Tibial nerve (tissue), 4 donors: Measurements from ENCODE around the gene SUPT5H. TPM values are rescaled to one million over a fixed set of nuclear protein-coding genes. Genes with fewer than 3 reads are reported as not detected.

Experiments
- DNase-seq, 2 donors: peaks; one replicate each; pipeline ENCODE4 v3.0.0-alpha.2; 2019; ENCODE audit warnings: low spot score in 2 of 2
- H3K27ac ChIP-seq, 4 donors: fragments of 200-600 bp; sonication (generic) in 3 of 4; one replicate each; pipeline ENCODE4 v1.5.1; 2017 to 2019; ENCODE audit warnings: mild to moderate bottlenecking in 1 of 4
- H3K27me3 ChIP-seq, 2 donors: fragments of 200-600 bp; sonication (generic) in 1 of 2; one replicate each; pipeline versions ENCODE4 v1.5.1 to v1.6.0; 2017 to 2019
- H3K36me3 ChIP-seq, 3 donors: fragments of 200-600 bp; sonication (generic); one replicate each; pipeline ENCODE4 v1.5.1; 2018 to 2019
- H3K4me1 ChIP-seq, 4 donors: fragments of 200-600 bp; sonication (generic) in 3 of 4; one replicate each; pipeline ENCODE4 v1.5.1; 2017 to 2019
- H3K4me3 ChIP-seq, 4 donors: fragments of 200-600 bp; sonication (generic) in 3 of 4; one replicate each; pipeline ENCODE4 v1.5.1; 2017 to 2019; ENCODE audit warnings: mild to moderate bottlenecking in 1 of 4, moderate library complexity in 1 of 4
- H3K9me3 ChIP-seq, 4 donors: fragments of 200-600 bp; sonication (generic) in 3 of 4; one replicate each; pipeline ENCODE4 v1.5.1; 2017 to 2019
- CTCF ChIP-seq, 5 experiments: fragments of 200-600 bp in 3 of 5; fragments of 450-650 bp in 2 of 5; sonication (generic) in 3 of 5; IDR thresholded peaks; one replicate each; pipeline ENCODE4 v1.5.1; 2016 to 2019; ENCODE audit warnings: antibody characterized with exemption in 5 of 5, mild to moderate bottlenecking in 3 of 5, moderate library complexity in 2 of 5
- EP300 ChIP-seq, 2 donors: sonication (generic); formaldehyde crosslinking; IDR thresholded peaks; one replicate each; pipeline ENCODE4 v1.6.1; 2017; ENCODE audit warnings: antibody characterized with exemption in 2 of 2, mild to moderate bottlenecking in 1 of 2
- POLR2A ChIP-seq, 2 donors: fragments of 450-650 bp; IDR thresholded peaks; one replicate each; pipeline ENCODE4 v1.6.1; 2017; ENCODE audit warnings: antibody characterized with exemption in 2 of 2, mild to moderate bottlenecking in 2 of 2, moderate library complexity in 2 of 2
- WGBS, 2 donors: methylation state at CpG; one replicate each; pipeline ENCODE4 v1.1.5; 2018; 5-methylcytosine and 5-hydroxymethylcytosine counted together
- total RNA-seq, 4 donors: library from RNA; depleted of rRNA; stranded (reverse); fragments of >200 nt; gene quantifications; one replicate each; pipeline ENCODE4 v1.1.0, GENCODE V29; 2016

SUPT5H gene
- total RNA-seq, 4 donors from 2014 or later = 94.4 to 120 (median 106) TPM

DNA sequence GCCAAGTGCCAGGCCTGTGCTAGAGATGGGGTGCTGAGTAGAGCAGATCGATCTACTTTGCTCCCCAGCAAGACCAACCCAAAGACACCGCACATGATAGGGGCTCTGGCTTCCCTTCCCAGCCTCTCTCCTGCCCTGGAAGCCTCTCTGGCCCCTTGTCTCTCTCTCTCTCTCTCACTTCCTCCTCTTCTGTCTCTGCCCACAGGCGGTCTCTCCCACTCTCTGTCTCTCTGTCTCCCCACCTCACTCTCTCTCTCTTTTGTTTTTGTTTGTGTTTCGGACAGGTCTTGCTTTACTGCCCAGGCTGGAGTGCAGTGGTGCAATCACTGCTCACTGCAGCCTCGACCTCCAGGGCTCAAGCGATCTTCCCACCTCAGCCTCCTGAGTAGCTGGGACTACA is 70.9 kb downstream of the SUPT5H start:
- Histone ChIP-seq H3K9me3 (no peaks in the 10 kb centered on the region), H3K4me3 (no peak overlapping the region), H3K36me3 (no peaks in the 10 kb centered on the region), H3K27ac (no peak overlapping the region), H3K27me3 (peaks cover 6 to 64% of the 10 kb centered on the region in 2 donors), H3K4me1 (peaks cover 0 to 16% (median 10%) of the 10 kb centered on the region in 4 donors)
- no peak for DNase-seq
- TF ChIP-seq POLR2A (IDR thresholded peaks at IDR 0.05) (no peak), EP300 (IDR thresholded peaks at IDR 0.05) (no peak), CTCF (IDR thresholded peaks at IDR 0.05) (no peak)
- WGBS, 2 donors = 47 to 54% methylated on average over 6 of the region's 6 CpGs

DNA sequence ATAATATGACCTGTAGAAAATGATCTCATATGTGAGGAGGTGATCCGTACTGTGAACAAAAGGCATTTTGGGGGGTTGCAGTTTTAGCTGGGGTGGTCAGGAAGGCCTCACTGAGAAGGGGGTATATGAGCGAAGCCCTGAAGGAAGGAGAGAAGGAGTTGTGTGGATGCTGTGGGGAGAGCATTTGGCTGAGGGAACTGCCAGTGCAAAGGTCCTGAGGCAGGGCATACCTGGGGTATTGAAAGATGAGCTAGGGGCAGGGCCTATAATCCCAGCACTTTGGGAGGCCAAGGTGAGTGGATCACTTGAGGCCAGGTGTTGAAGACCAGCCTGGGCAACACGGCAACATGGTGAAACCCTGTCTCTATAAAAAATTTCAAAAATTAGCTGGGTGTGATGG is 72.0 kb downstream of the SUPT5H start:
- no peak for DNase-seq

GRCh38 chr19:39518458-39518857 is 73.1 kb downstream of the SUPT5H start:
- Histone ChIP-seq H3K9me3 (no peaks in the 10 kb centered on the region), H3K27ac (no peak overlapping the region), H3K27me3 (peaks cover 6 to 42% of the 10 kb centered on the region in 2 donors), H3K4me1 (peaks cover 0 to 16% (median 10%) of the 10 kb centered on the region in 4 donors), H3K36me3 (no peaks in the 10 kb centered on the region), H3K4me3 (no peak overlapping the region)
- TF ChIP-seq EP300 (IDR thresholded peaks at IDR 0.05) = no peak
- no peak for TF ChIP-seq POLR2A (IDR thresholded peaks at IDR 0.05)
- no peak for TF ChIP-seq CTCF (IDR thresholded peaks at IDR 0.05)
- DNase-seq = no peak
- WGBS, 2 donors = 55 to 60% methylated on average over 5 of the region's 5 CpGs

More for the DNA sequence above, 72.0 kb downstream of the SUPT5H start:
- Histone ChIP-seq H3K9me3 (no peaks in the 10 kb centered on the region), H3K36me3 (no peaks in the 10 kb centered on the region), H3K27me3 (peaks cover 6 to 53% of the 10 kb centered on the region in 2 donors), H3K27ac (no peak overlapping the region), H3K4me3 (no peak overlapping the region), H3K4me1 (peaks cover 0 to 16% (median 10%) of the 10 kb centered on the region in 4 donors)
- no peak for TF ChIP-seq EP300 (IDR thresholded peaks at IDR 0.05)
- TF ChIP-seq CTCF (IDR thresholded peaks at IDR 0.05) = no peak
- TF ChIP-seq POLR2A (IDR thresholded peaks at IDR 0.05) = no peak
- WGBS, 2 donors = 76 to 84% methylated on average over 3 of the region's 3 CpGs

GRCh38 chr19:39518975-39519374 is 73.6 kb downstream of the SUPT5H start:
- H3K9me3 ChIP-seq = no peaks in the 10 kb centered on the region
- 74 to 75% methylated on average over 9 of the region's 9 CpGs for WGBS, 2 donors
- no peak for DNase-seq
- no peak overlapping the region for H3K4me3 ChIP-seq
- no peaks in the 10 kb centered on the region for H3K36me3 ChIP-seq
- peaks cover 6 to 37% of the 10 kb centered on the region in 2 donors for H3K27me3 ChIP-seq
- no peak overlapping the region for H3K27ac ChIP-seq
- no peak for TF ChIP-seq POLR2A (IDR thresholded peaks at IDR 0.05)
- TF ChIP-seq EP300 (IDR thresholded peaks at IDR 0.05) = no peak
- no peak for TF ChIP-seq CTCF (IDR thresholded peaks at IDR 0.05)
- peaks cover 0 to 16% (median 10%) of the 10 kb centered on the region in 4 donors for H3K4me1 ChIP-seq

DNA sequence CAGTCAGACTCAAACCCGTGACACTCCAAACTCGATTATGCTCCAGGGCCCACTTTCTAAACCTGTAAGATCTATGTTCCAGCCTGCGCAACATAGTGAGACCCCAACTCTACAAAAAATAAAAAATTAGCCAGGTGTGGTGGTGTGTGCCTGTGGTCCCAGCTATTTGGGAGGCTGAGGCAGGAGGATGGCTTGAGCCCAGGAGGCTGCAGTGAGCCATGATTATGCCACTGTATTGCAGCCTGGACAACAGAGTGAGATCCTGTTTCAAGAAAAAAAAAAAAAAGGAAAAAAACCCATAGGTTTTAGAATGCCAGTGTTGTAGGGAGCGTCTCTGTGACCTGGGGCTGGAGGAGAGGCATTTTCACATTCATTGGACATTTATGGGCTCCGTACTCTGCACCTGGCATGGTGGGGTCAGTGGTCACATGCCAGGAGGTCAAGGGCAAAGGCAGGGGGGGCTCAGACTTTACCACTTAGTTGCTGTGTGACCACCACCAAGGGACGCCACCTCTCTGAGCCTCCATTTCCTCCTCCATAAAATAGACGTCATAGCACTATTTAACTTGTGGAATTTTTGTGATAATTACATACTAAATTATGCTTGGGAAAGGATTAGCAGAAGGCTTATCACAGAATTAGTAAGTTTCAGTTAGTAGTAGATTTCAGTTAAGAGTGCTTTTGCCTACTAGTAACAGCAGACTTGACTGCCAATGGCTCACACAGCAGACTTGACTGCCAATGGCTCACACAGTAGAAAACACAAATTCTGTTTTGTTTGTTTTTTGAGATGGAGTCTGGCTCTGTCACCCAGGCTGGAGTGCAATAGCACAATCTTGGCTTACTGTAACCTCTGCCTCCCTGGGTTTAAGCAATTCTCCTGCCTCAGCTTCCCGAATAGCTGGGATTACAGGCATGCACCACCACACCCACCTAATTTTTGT is 75.4 kb downstream of the SUPT5H start:
- DNase-seq = no peak
- Histone ChIP-seq H3K27ac (no peak overlapping the region), H3K36me3 (peaks cover 0 to 5% (median 0%) of the 10 kb centered on the region in 3 donors), H3K27me3 (peaks cover 0 to 19% of the 10 kb centered on the region in 2 donors), H3K9me3 (no peaks in the 10 kb centered on the region), H3K4me1 (peaks cover 0 to 4% (median 2%) of the 10 kb centered on the region in 4 donors), H3K4me3 (no peak overlapping the region)
- TF ChIP-seq POLR2A (IDR thresholded peaks at IDR 0.05) (no peak), CTCF (IDR thresholded peaks at IDR 0.05) (no peak), EP300 (IDR thresholded peaks at IDR 0.05) (no peak)
- WGBS, 2 donors = 85 to 91% methylated on average over 8 of the region's 8 CpGs
